ENCODE data around the gene ATAD5. TPM values are rescaled to one million over a fixed set of nuclear protein-coding genes. Genes with fewer than 3 reads are reported as not detected.

Gene ATAD5
- total and polyA plus RNA-seq, 8 donors = 0.15 to 9.7 (median 0.97) TPM

GRCh38 chr17:30793282-30793977 lies 38.3 kb upstream of the ATAD5 start:
- no peak for DNase-seq
- 88 to 95% (median 92%) methylated on average over 9 of the region's 9 CpGs for WGBS, 5 donors
- TF ChIP-seq POLR2AphosphoS5 (IDR thresholded peaks at IDR 0.05) (no peak), POLR2A (IDR thresholded peaks at IDR 0.05) (no peak), EP300 (IDR thresholded peaks at IDR 0.05) (no peak)
- TF ChIP-seq, protein P1, sequence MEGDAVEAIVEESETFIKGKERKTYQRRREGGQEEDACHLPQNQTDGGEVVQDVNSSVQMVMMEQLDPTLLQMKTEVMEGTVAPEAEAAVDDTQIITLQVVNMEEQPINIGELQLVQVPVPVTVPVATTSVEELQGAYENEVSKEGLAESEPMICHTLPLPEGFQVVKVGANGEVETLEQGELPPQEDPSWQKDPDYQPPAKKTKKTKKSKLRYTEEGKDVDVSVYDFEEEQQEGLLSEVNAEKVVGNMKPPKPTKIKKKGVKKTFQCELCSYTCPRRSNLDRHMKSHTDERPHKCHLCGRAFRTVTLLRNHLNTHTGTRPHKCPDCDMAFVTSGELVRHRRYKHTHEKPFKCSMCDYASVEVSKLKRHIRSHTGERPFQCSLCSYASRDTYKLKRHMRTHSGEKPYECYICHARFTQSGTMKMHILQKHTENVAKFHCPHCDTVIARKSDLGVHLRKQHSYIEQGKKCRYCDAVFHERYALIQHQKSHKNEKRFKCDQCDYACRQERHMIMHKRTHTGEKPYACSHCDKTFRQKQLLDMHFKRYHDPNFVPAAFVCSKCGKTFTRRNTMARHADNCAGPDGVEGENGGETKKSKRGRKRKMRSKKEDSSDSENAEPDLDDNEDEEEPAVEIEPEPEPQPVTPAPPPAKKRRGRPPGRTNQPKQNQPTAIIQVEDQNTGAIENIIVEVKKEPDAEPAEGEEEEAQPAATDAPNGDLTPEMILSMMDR (IDR thresholded peaks at IDR 0.05) = no peak
- Histone ChIP-seq H3K36me3 (peaks cover 21 to 93% (median 91%) of the 10 kb centered on the region in 4 donors), H3K27me3 (no peaks in the 10 kb centered on the region), H3K4me3 (no peak overlapping the region), H3K9me3 (no peaks in the 10 kb centered on the region), H3K4me1 (peaks cover 0 to 6% (median 0%) of the 10 kb centered on the region in 4 donors), H3K27ac (no peak overlapping the region)
- intact Hi-C loops (cut with DNase I; ENCODE audit: low total_unique reads) = no loop called here

DNA sequence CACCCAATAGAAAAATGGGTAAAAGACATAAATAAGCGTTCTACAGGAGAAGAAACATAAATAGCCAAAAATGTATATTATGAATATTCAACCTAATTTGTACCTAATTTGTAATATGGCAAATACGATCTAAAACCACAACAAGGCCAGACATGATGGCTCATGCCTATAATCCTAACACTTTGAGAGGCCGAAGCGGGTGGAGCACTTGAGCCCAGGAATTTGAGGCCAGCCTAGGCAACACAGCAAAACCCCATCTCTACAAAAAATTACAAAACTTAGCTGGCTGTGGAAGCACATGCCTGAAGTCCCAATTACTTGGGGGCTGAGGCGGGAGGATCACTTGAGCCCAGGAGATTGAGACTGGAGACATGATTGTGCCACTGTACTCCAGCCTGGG lies 37.4 kb upstream of the ATAD5 start:
- no peak overlapping the region for H3K4me3 ChIP-seq
- intact Hi-C loops (cut with DNase I; ENCODE audit: low total_unique reads) = no loop called here
- H3K4me1 ChIP-seq = peaks cover 0 to 2% (median 0%) of the 10 kb centered on the region in 4 donors
- no peaks in the 10 kb centered on the region for H3K9me3 ChIP-seq
- WGBS, 5 donors = 90 to 98% (median 96%) methylated on average over 5 of the region's 5 CpGs
- peaks cover 21 to 93% (median 89%) of the 10 kb centered on the region in 4 donors for H3K36me3 ChIP-seq
- H3K27me3 ChIP-seq = no peaks in the 10 kb centered on the region
- DNase-seq = no peak
- TF ChIP-seq EP300 (IDR thresholded peaks at IDR 0.05) (no peak), POLR2AphosphoS5 (IDR thresholded peaks at IDR 0.05) (no peak), POLR2A (IDR thresholded peaks at IDR 0.05) (no peak)
- TF ChIP-seq, protein P1 (IDR thresholded peaks at IDR 0.05) = no peak
- no peak overlapping the region for H3K27ac ChIP-seq

GRCh38 chr17:30796016-30796415 lies 35.8 kb upstream of the ATAD5 start:
- TF ChIP-seq POLR2A (IDR thresholded peaks at IDR 0.05) (no peak), POLR2AphosphoS5 (IDR thresholded peaks at IDR 0.05) (no peak), EP300 (IDR thresholded peaks at IDR 0.05) (no peak)
- TF ChIP-seq, protein P1 (IDR thresholded peaks at IDR 0.05) = no peak
- 83 to 93% (median 85%) methylated on average over 4 of the region's 4 CpGs for WGBS, 5 donors
- Histone ChIP-seq H3K4me3 (no peak overlapping the region), H3K27me3 (no peaks in the 10 kb centered on the region), H3K27ac (no peak overlapping the region), H3K4me1 (no peaks in the 10 kb centered on the region), H3K9me3 (no peaks in the 10 kb centered on the region), H3K36me3 (peaks cover 25 to 96% (median 92%) of the 10 kb centered on the region in 4 donors)
- DNase-seq = no peak
- intact Hi-C loops (cut with DNase I; ENCODE audit: low total_unique reads) = no loop called here

DNA sequence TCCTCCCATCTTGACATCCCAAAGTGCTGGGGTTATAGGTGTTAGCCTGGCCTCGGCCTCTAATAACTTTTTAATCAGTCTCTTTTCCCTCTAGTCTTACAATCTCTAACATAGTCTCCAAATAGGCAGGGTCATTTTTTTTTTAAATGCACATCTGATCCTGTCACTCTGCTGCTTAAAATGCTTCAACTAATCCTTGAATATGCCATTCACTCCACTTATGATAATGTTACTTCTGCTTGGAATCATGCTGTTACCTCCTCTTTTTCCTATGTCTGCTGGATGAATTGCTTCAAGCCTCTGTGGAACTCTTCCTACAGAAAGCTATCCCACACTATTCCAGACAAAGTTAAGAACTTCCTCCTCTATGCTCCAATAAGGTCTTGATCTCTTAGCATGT lies 30.1 kb upstream of the ATAD5 start:
- no peaks in the 10 kb centered on the region for H3K27me3 ChIP-seq
- no peak for DNase-seq
- WGBS, 5 donors = 92 to 96% (median 96%) methylated on average over 1 of the region's 1 CpG
- no peak overlapping the region for H3K27ac ChIP-seq
- intact Hi-C loops (cut with DNase I; ENCODE audit: low total_unique reads) = no loop called here
- H3K36me3 ChIP-seq = peaks cover 28 to 79% (median 76%) of the 10 kb centered on the region in 4 donors
- H3K4me3 ChIP-seq = no peak overlapping the region
- H3K9me3 ChIP-seq = no peaks in the 10 kb centered on the region
- TF ChIP-seq POLR2AphosphoS5 (IDR thresholded peaks at IDR 0.05) (no peak), POLR2A (IDR thresholded peaks at IDR 0.05) (no peak)
- H3K4me1 ChIP-seq = peaks cover 0 to 9% (median 0%) of the 10 kb centered on the region in 4 donors

DNA sequence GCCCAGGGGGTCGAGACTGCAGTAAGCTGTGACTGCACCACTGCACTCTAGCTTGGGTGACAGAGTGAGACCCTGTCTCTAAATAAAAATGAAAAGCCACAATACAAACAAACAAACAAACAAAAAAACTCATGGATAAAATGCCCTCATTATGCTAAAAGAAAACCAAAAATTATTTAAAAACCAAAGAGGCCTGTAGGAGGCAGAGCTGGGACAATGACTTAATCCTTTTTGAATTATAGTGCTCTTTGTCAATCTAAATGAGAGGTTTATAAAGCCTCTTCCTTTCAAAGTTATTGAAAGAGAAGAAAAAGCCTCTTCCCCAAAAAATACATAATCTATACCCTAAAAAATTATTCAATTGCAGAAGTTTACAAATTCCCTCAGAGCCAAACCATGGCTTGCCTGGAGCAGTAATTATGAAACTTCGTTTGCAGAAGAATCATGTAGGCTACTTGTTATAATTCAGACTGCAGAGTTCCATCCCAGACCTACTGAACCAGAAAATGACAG lies 25.8 kb upstream of the ATAD5 start:
- TF ChIP-seq EP300 (IDR thresholded peaks at IDR 0.05) (no peak), POLR2A (IDR thresholded peaks at IDR 0.05) (no peak), POLR2AphosphoS5 (IDR thresholded peaks at IDR 0.05) (no peak)
- TF ChIP-seq, protein P1 (IDR thresholded peaks at IDR 0.05) = no peak
- WGBS, 5 donors = 88 to 95% (median 91%) methylated on average over 2 of the region's 2 CpGs
- DNase-seq = no peak
- Histone ChIP-seq H3K4me3 (no peak overlapping the region), H3K27ac (no peak overlapping the region), H3K4me1 (peaks cover 0 to 37% (median 2%) of the 10 kb centered on the region in 4 donors), H3K27me3 (no peaks in the 10 kb centered on the region), H3K9me3 (no peaks in the 10 kb centered on the region), H3K36me3 (peaks cover 20 to 54% (median 47%) of the 10 kb centered on the region in 4 donors)
- intact Hi-C loops (cut with DNase I; ENCODE audit: low total_unique reads) = no loop called here

Data from stomach (tissue), 9 donors.